ENCODE data around the gene REPIN1. TPM values are rescaled to one million over a fixed set of nuclear protein-coding genes. Genes with fewer than 3 reads are reported as not detected.
A peak's percentile ranks its signal among the peaks of the same experiment; 100 is the strongest.

Gene REPIN1
- total RNA-seq, 2 donors from 2014 or later = 189 to 304 TPM

GRCh38 chr7:150401861-150402631 is 33.4 kb downstream of the REPIN1 start:
- Histone ChIP-seq H3K36me3 (no peaks in the 10 kb centered on the region), H3K27me3 (no peaks in the 10 kb centered on the region), H3K9me3 (no peaks in the 10 kb centered on the region), H3K27ac (no peak overlapping the region), H3K4me1 (peaks cover 17% of the 10 kb centered on the region), H3K4me3 (no peak overlapping the region), H3K9ac (ENCODE audit: low read depth in 2 of 2, low read length in 2 of 2) (no peak overlapping the region)
- TF ChIP-seq, protein P1, sequence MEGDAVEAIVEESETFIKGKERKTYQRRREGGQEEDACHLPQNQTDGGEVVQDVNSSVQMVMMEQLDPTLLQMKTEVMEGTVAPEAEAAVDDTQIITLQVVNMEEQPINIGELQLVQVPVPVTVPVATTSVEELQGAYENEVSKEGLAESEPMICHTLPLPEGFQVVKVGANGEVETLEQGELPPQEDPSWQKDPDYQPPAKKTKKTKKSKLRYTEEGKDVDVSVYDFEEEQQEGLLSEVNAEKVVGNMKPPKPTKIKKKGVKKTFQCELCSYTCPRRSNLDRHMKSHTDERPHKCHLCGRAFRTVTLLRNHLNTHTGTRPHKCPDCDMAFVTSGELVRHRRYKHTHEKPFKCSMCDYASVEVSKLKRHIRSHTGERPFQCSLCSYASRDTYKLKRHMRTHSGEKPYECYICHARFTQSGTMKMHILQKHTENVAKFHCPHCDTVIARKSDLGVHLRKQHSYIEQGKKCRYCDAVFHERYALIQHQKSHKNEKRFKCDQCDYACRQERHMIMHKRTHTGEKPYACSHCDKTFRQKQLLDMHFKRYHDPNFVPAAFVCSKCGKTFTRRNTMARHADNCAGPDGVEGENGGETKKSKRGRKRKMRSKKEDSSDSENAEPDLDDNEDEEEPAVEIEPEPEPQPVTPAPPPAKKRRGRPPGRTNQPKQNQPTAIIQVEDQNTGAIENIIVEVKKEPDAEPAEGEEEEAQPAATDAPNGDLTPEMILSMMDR (IDR thresholded peaks at IDR 0.05) = no peak
- no peak for DNase-seq
- intact Hi-C loops (cut with DNase I) = no loop called here

DNA sequence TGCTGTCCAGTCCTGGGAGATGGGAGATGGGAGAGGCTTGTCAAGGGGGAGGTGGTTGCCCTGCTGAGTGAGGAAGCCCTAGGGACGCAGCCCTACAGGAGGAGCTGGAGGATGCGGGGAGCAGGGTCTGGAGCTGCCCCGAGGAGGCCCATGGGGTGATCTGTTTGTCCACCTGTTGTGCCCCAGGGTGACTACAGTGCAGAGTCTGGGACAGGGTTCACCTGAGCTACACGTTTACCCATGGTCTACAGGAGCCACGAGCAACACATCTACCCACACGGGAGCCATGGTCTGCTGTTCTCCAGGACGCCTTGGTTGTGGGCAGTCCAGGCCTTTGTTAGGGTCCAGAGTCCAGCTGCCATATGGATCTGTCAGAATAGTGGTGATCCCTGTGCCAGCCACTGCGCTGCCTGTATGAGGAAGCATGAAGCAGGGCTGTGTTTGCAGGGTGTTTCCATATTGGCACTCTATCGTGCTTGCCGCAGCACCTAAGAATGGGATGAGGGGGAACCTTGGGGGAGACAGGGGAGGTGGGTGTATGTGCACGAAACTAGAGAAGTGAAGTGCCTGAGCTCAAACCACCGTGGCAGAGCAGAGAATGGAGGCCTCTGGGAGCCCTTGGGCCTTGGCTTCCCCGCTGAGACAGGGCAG is 34.2 kb downstream of the REPIN1 start:
- Histone ChIP-seq H3K4me3 (no peak overlapping the region), H3K9ac (ENCODE audit: low read depth in 2 of 2, low read length in 2 of 2) (no peak overlapping the region), H3K9me3 (no peaks in the 10 kb centered on the region), H3K27ac (peak overlapping the region; percentile 45), H3K36me3 (no peaks in the 10 kb centered on the region), H3K27me3 (no peaks in the 10 kb centered on the region), H3K4me1 (peaks cover 17% of the 10 kb centered on the region)
- TF ChIP-seq, protein P1 (IDR thresholded peaks at IDR 0.05) = no peak
- DNase-seq = peak; percentile 76
- intact Hi-C loops (cut with DNase I) = no loop called here

- Histone ChIP-seq H3K36me3 (no peaks in the 10 kb centered on the region), H3K27ac (peak overlapping the region; percentile 97), H3K9me3 (no peaks in the 10 kb centered on the region), H3K4me1 (peaks cover 17% of the 10 kb centered on the region), H3K4me3 (no peak overlapping the region), H3K27me3 (no peaks in the 10 kb centered on the region), H3K9ac (ENCODE audit: low read depth in 2 of 2, low read length in 2 of 2) (peak overlapping the region; percentile 38 to 95)
- TF ChIP-seq, protein P1 (IDR thresholded peaks at IDR 0.05) = no peak
- no peak for DNase-seq
- intact Hi-C loops (cut with DNase I) = no loop called here
These were observed 35.0 kb downstream of the REPIN1 start for GRCh38 chr7:150403376-150404171.

GRCh38 chr7:150404172-150404804 is 35.7 kb downstream of the REPIN1 start:
- Histone ChIP-seq H3K4me1 (peaks cover 17% of the 10 kb centered on the region), H3K9ac (ENCODE audit: low read depth in 2 of 2, low read length in 2 of 2) (peak overlapping the region; percentile 79 to 95), H3K27me3 (no peaks in the 10 kb centered on the region), H3K4me3 (peak overlapping the region; percentile 64), H3K9me3 (no peaks in the 10 kb centered on the region), H3K36me3 (no peaks in the 10 kb centered on the region), H3K27ac (peak overlapping the region; percentile 97)
- DNase-seq = no peak
- intact Hi-C loops (cut with DNase I) = no loop called here
- TF ChIP-seq, protein P1 (IDR thresholded peaks at IDR 0.05) = no peak

All from colonic mucosa (tissue), 4 donors.